Panc1 (cell line): ENCODE data around the gene ENOX1. TPM values are rescaled to one million over a fixed set of nuclear protein-coding genes. Genes with fewer than 3 reads are reported as not detected.

Source experiments
- ATAC-seq: fragments of 200-7000 bp; cut with Tn5 transposase; 2 replicates; pipeline ENCODE4 v1.9.1; 2020; ENCODE audit warnings: mild to moderate bottlenecking, moderate library complexity
- BruUV-seq: library from RNA; stranded (reverse); fragments of 400-500 nt; replicated peaks from 2 replicates; lab custom pipeline; 2021; lab: Mats Ljungman, UMichigan
- CTCF ChIA-PET: fragments of 300-600 bp; sonication (Branson Sonifier 250); formaldehyde crosslinking; loops from one replicate; lab custom pipeline; 2022; ENCODE audit warnings: antibody characterized with exemption; lab: Charles Lee
- POLR2A ChIA-PET: fragments of 300-600 bp; sonication (Branson Sonifier 250); formaldehyde crosslinking; loops from one replicate; lab custom pipeline; 2022; ENCODE audit warnings: antibody characterized with exemption; lab: Charles Lee
- DNase-seq: peaks from one replicate; pipeline ENCODE4 v3.0.0-alpha.2; 2010; ENCODE audit warnings: low read depth, low spot score
- H3K27ac ChIP-seq: 2 replicates; pipeline ENCODE4 v1.5.1; 2011; ENCODE audit warnings: mild to moderate bottlenecking, low read length, inconsistent platforms
- H3K27me3 ChIP-seq: fragments of 200-500 bp; sonication (Bioruptor generic); 2 replicates; pipeline ENCODE4 v1.6.0; 2014; ENCODE audit warnings: low read length, inconsistent platforms; ENCODE audit not compliant: control insufficient read depth, insufficient read depth
- H3K36me3 ChIP-seq: fragments of 200-500 bp; sonication (Bioruptor generic); 2 replicates; pipeline ENCODE4 v1.5.1; 2014; ENCODE audit warnings: inconsistent platforms, mild to moderate bottlenecking, low read length, moderate library complexity; ENCODE audit not compliant: control insufficient read depth, insufficient read depth
- H3K4me1 ChIP-seq: 2 replicates; pipeline ENCODE4 v1.5.1; 2011; ENCODE audit warnings: inconsistent platforms, mild to moderate bottlenecking, low read length, moderate library complexity; ENCODE audit not compliant: control insufficient read depth, insufficient read depth
- H3K4me3 ChIP-seq, 2 experiments: 2 replicates each; pipeline ENCODE4 v1.5.1; 2011 to 2012; ENCODE audit warnings: low read depth in 2 of 2, low read length in 2 of 2, mild to moderate bottlenecking in 2 of 2, inconsistent platforms in 1 of 2, moderate library complexity in 1 of 2
- H3K9me3 ChIP-seq: fragments of 200-500 bp; sonication (Bioruptor generic); 2 replicates; pipeline ENCODE4 v1.5.1; 2014; ENCODE audit warnings: low read depth, mild to moderate bottlenecking, inconsistent platforms, low read length, moderate library complexity; ENCODE audit not compliant: control insufficient read depth, insufficient read depth
- POLR2AphosphoS5 ChIP-seq: IDR thresholded peaks from 2 replicates; pipeline ENCODE4 v1.6.1; 2012; ENCODE audit warnings: mild to moderate bottlenecking, low read depth, low read length, moderate library complexity
- SIN3A ChIP-seq: IDR thresholded peaks from 2 replicates; pipeline ENCODE4 v1.6.1; 2012; ENCODE audit warnings: low read depth, mild to moderate bottlenecking, low read length, moderate library complexity, borderline replicate concordance; ENCODE audit not compliant: insufficient read depth
- TCF7L2 ChIP-seq: IDR thresholded peaks from 2 replicates; pipeline ENCODE4 v1.6.1; 2011; ENCODE audit warnings: mild to moderate bottlenecking, low read depth, low read length, inconsistent platforms
- in situ Hi-C: cut with HindIII; loops from 2 replicates; pipeline ENCODE4 v1.10.0; 2016; ENCODE audit warnings: low sequenced_read_pairs, low pct_unique_long_range_greater_than_20kb
- intact Hi-C: fragments of 100-400 bp; cut with micrococcal nuclease; formaldehyde crosslinking; loops from one replicate; pipeline ENCODE4 v1.10.0; 2022; ENCODE audit not compliant: unreplicated experiment
- total RNA-seq: library from RNA; stranded (reverse); gene quantifications from one replicate; pipeline ENCODE4 v1.2.1, GENCODE V29; 2021; ENCODE audit not compliant: unreplicated experiment
- TF ChIP-seq, protein P1 (sequence below): fragments of 450-650 bp; IDR thresholded peaks from 2 replicates; pipeline ENCODE4 v1.5.1; 2017; ENCODE audit warnings: mild to moderate bottlenecking
- TF ChIP-seq, protein P2 (sequence below), 2 experiments: IDR thresholded peaks; 2 replicates each; pipeline ENCODE4 v1.6.1; 2011 to 2012; ENCODE audit warnings: low read depth in 2 of 2, control low read depth in 1 of 2, low read length in 1 of 2, mild to moderate bottlenecking in 1 of 2, moderate library complexity in 1 of 2; ENCODE audit not compliant: insufficient read depth in 1 of 2

Gene ENOX1
- total RNA-seq, 1 experiment from 2014 or later: 0.23 TPM

DNA sequence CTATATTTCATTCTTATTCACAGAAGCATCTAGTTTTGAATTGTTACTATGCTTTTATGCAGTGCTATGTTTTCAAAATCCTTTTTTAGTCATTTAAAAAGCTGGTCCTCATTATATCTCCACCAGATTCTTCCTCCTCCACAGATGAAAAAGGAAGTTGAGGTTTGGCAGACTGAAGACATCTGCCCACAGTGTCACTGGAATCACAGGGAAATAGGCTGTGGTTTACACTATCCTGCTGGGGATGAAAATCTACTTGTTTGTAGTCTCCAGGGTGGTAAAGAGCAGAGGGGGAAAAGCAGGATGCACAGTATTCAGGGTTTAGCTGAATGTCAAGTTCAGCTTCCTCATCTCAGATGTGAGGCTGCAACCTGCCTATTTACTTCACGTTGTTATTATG, 412.2 kb downstream of the ENOX1 start:
- H3K36me3 ChIP-seq: no peaks in the 10 kb centered on the region
- H3K4me3 ChIP-seq: no peak overlapping the region
- no peaks in the 10 kb centered on the region for H3K4me1 ChIP-seq
- in situ Hi-C loops (no loop called here), intact Hi-C loops (no loop called here)
- no TSS peak for BruUV-seq
- ChIA-PET CTCF (no interaction called here), POLR2A (no interaction called here)
- H3K27ac ChIP-seq: no peak overlapping the region
- DNase-seq: no peak
- H3K27me3 ChIP-seq: no peaks in the 10 kb centered on the region
- no peak for TF ChIP-seq SIN3A
- TF ChIP-seq, protein P1, sequence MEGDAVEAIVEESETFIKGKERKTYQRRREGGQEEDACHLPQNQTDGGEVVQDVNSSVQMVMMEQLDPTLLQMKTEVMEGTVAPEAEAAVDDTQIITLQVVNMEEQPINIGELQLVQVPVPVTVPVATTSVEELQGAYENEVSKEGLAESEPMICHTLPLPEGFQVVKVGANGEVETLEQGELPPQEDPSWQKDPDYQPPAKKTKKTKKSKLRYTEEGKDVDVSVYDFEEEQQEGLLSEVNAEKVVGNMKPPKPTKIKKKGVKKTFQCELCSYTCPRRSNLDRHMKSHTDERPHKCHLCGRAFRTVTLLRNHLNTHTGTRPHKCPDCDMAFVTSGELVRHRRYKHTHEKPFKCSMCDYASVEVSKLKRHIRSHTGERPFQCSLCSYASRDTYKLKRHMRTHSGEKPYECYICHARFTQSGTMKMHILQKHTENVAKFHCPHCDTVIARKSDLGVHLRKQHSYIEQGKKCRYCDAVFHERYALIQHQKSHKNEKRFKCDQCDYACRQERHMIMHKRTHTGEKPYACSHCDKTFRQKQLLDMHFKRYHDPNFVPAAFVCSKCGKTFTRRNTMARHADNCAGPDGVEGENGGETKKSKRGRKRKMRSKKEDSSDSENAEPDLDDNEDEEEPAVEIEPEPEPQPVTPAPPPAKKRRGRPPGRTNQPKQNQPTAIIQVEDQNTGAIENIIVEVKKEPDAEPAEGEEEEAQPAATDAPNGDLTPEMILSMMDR: no peak
- TF ChIP-seq, protein P2, sequence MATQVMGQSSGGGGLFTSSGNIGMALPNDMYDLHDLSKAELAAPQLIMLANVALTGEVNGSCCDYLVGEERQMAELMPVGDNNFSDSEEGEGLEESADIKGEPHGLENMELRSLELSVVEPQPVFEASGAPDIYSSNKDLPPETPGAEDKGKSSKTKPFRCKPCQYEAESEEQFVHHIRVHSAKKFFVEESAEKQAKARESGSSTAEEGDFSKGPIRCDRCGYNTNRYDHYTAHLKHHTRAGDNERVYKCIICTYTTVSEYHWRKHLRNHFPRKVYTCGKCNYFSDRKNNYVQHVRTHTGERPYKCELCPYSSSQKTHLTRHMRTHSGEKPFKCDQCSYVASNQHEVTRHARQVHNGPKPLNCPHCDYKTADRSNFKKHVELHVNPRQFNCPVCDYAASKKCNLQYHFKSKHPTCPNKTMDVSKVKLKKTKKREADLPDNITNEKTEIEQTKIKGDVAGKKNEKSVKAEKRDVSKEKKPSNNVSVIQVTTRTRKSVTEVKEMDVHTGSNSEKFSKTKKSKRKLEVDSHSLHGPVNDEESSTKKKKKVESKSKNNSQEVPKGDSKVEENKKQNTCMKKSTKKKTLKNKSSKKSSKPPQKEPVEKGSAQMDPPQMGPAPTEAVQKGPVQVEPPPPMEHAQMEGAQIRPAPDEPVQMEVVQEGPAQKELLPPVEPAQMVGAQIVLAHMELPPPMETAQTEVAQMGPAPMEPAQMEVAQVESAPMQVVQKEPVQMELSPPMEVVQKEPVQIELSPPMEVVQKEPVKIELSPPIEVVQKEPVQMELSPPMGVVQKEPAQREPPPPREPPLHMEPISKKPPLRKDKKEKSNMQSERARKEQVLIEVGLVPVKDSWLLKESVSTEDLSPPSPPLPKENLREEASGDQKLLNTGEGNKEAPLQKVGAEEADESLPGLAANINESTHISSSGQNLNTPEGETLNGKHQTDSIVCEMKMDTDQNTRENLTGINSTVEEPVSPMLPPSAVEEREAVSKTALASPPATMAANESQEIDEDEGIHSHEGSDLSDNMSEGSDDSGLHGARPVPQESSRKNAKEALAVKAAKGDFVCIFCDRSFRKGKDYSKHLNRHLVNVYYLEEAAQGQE (IDR thresholded peaks at IDR 0.05; ENCODE audit: insufficient read depth in 1 of 2, low read depth in 2 of 2, low read length in 1 of 2): no peak
- no peak for TF ChIP-seq POLR2AphosphoS5
- TF ChIP-seq TCF7L2: no peak
- H3K9me3 ChIP-seq: no peaks in the 10 kb centered on the region
- ATAC-seq: no peak

DNA sequence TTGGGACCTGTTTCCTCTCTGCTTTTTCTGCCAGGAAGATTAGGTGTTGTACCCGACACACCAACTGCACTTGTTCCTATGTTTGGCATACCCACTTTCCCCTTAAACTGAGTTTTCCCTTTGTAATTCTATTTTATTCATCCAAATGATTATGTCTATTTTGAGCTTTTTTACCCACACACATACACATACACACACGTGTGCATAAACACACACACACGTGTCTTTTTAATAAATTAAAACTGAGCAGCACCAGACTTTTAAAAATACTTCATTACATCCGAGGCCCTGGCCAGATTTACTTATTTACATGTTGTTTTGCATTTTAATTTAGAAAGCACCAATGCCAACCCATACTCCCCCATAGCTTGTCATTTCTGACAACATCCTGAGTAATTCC, 413.4 kb downstream of the ENOX1 start:
- no TSS peak for BruUV-seq
- intact Hi-C loops: no loop called here
- in situ Hi-C loops: no loop called here

More for the DNA sequence above, 413.4 kb downstream of the ENOX1 start:
- Histone ChIP-seq H3K4me3 (no peak overlapping the region), H3K27me3 (no peaks in the 10 kb centered on the region), H3K9me3 (no peaks in the 10 kb centered on the region), H3K27ac (no peak overlapping the region), H3K36me3 (no peaks in the 10 kb centered on the region), H3K4me1 (no peaks in the 10 kb centered on the region)
- TF ChIP-seq, protein P2 (IDR thresholded peaks at IDR 0.05; ENCODE audit: insufficient read depth in 1 of 2, low read depth in 2 of 2, low read length in 1 of 2): no peak
- TF ChIP-seq, protein P1: no peak
- no peak for TF ChIP-seq SIN3A
- no peak for TF ChIP-seq POLR2AphosphoS5
- TF ChIP-seq TCF7L2: no peak
- ChIA-PET CTCF (no interaction called here), POLR2A (no interaction called here)
- DNase-seq (no peak), ATAC-seq (no peak)
